ENCODE data around the gene DMAC2.
"Not testable (repeated sequence)": the region's sequence is repeated elsewhere in the genome, so short reads cannot be mapped to it uniquely, and the experiment has no call there.

Gene DMAC2

GRCh38 chr19:41439441-41440222, at the start of gene DMAC2:
DMAC2 (minus strand) TSS chr19:41439912; CDS start chr19:41439899, 13 bp downstream.
- peak; percentile 92 for DNase-seq (ENCODE audit: low read depth)

GRCh38 chr19:41486953-41487352, 47.2 kb upstream of the DMAC2 start:
- DNase-seq (ENCODE audit: low read depth) = not testable (repeated sequence)

GRCh38 chr19:41484822-41485221, 45.1 kb upstream of the DMAC2 start:
- DNase-seq (ENCODE audit: low read depth) = no peak

- DNase-seq (ENCODE audit: low read depth) = no peak
Measured at GRCh38 chr19:41480336-41480735, 40.6 kb upstream of the DMAC2 start.

GRCh38 chr19:41479757-41480191, 40.1 kb upstream of the DMAC2 start:
- no peak for DNase-seq (ENCODE audit: low read depth)

GRCh38 chr19:41478875-41479756, 39.4 kb upstream of the DMAC2 start:
- DNase-seq (ENCODE audit: low read depth) = no peak

GRCh38 chr19:41478171-41478570, 38.5 kb upstream of the DMAC2 start:
- no peak for DNase-seq (ENCODE audit: low read depth)

GRCh38 chr19:41476583-41476982, 36.9 kb upstream of the DMAC2 start:
- no peak for DNase-seq (ENCODE audit: low read depth)

GRCh38 chr19:41463257-41464256, 23.8 kb upstream of the DMAC2 start:
- DNase-seq (ENCODE audit: low read depth) = not testable (repeated sequence)

- no peak for DNase-seq (ENCODE audit: low read depth)
Measured at GRCh38 chr19:41462497-41462896, 22.8 kb upstream of the DMAC2 start.

- no peak for DNase-seq (ENCODE audit: low read depth)
Measured at GRCh38 chr19:41457241-41457640, 17.5 kb upstream of the DMAC2 start.

GRCh38 chr19:41456342-41456918, 16.7 kb upstream of the DMAC2 start:
- no peak for DNase-seq (ENCODE audit: low read depth)

- DNase-seq (ENCODE audit: low read depth) = no peak
Measured at GRCh38 chr19:41455936-41456335, 16.2 kb upstream of the DMAC2 start.

- DNase-seq (ENCODE audit: low read depth) = no peak
Measured at GRCh38 chr19:41452584-41453275, 13.0 kb upstream of the DMAC2 start.

- no peak for DNase-seq (ENCODE audit: low read depth)
Measured at GRCh38 chr19:41449865-41450178, 10.1 kb upstream of the DMAC2 start.

GRCh38 chr19:41449079-41449864, 9.6 kb upstream of the DMAC2 start:
- DNase-seq (ENCODE audit: low read depth) = peak; percentile 50

- no peak for DNase-seq (ENCODE audit: low read depth)
Measured at GRCh38 chr19:41447732-41448332, 8.1 kb upstream of the DMAC2 start.

GRCh38 chr19:41445575-41445974, 5.9 kb upstream of the DMAC2 start:
- no peak for DNase-seq (ENCODE audit: low read depth)

GRCh38 chr19:41443813-41444455, 4.2 kb upstream of the DMAC2 start:
- DNase-seq (ENCODE audit: low read depth) = no peak

Data from stimulated activated CD8-positive, alpha-beta memory T cell treated with anti-CD3 and anti-CD28 coated beads, Interleukin-12 subunit alpha, Interleukin-12 subunit beta, amount 100 ng/mL, for 1 hour (primary cell).